HUES48 (cell line): ENCODE data around the gene DCTN3.

Source experiments
- H3K27ac ChIP-seq: one replicate; pipeline ENCODE4 v1.7.0; 2013; ENCODE audit warnings: low read depth, low read length, inconsistent platforms
- H3K27me3 ChIP-seq: 2 replicates; pipeline ENCODE4 v1.6.1; 2013; ENCODE audit warnings: mild to moderate bottlenecking, low read length; ENCODE audit not compliant: control insufficient read depth, insufficient read depth
- H3K36me3 ChIP-seq: 2 replicates; pipeline ENCODE4 v1.6.1; 2013; ENCODE audit warnings: low read length; ENCODE audit not compliant: control insufficient read depth, insufficient read depth
- H3K4me1 ChIP-seq: 2 replicates; pipeline ENCODE4 v1.6.1; 2013; ENCODE audit warnings: mild to moderate bottlenecking, low read length; ENCODE audit not compliant: control insufficient read depth, insufficient read depth
- H3K4me3 ChIP-seq: 2 replicates; pipeline ENCODE4 v1.5.1; 2013; ENCODE audit warnings: mild to moderate bottlenecking, low read depth, low read length
- H3K9ac ChIP-seq: 2 replicates; pipeline ENCODE4 v1.6.1; 2013; ENCODE audit warnings: mild to moderate bottlenecking, low read depth, low read length, moderate library complexity
- H3K9me3 ChIP-seq: 2 replicates; pipeline ENCODE4 v1.6.1; 2013; ENCODE audit warnings: low read length; ENCODE audit not compliant: control insufficient read depth, insufficient read depth

Gene DCTN3

GRCh38 chr9:34570376-34570775, 49.9 kb downstream of the DCTN3 start:
- H3K36me3 ChIP-seq = no peaks in the 10 kb centered on the region
- peaks cover 19% of the 10 kb centered on the region for H3K27me3 ChIP-seq
- peaks cover 25% of the 10 kb centered on the region for H3K4me1 ChIP-seq
- no peak overlapping the region for H3K27ac ChIP-seq
- no peaks in the 10 kb centered on the region for H3K9me3 ChIP-seq
- no peak overlapping the region for H3K9ac ChIP-seq
- no peak overlapping the region for H3K4me3 ChIP-seq

GRCh38 chr9:34568774-34569173, 51.5 kb downstream of the DCTN3 start:
- H3K9me3 ChIP-seq = no peaks in the 10 kb centered on the region
- H3K4me3 ChIP-seq = no peak overlapping the region
- H3K9ac ChIP-seq = no peak overlapping the region
- H3K36me3 ChIP-seq = no peaks in the 10 kb centered on the region
- no peak overlapping the region for H3K27ac ChIP-seq
- peaks cover 12% of the 10 kb centered on the region for H3K27me3 ChIP-seq
- peaks cover 21% of the 10 kb centered on the region for H3K4me1 ChIP-seq

- peaks cover 21% of the 10 kb centered on the region for H3K4me1 ChIP-seq
- no peak overlapping the region for H3K27ac ChIP-seq
- no peak overlapping the region for H3K4me3 ChIP-seq
- no peak overlapping the region for H3K9ac ChIP-seq
- H3K36me3 ChIP-seq = no peaks in the 10 kb centered on the region
- H3K27me3 ChIP-seq = peaks cover 18% of the 10 kb centered on the region
- H3K9me3 ChIP-seq = no peaks in the 10 kb centered on the region
Measured at GRCh38 chr9:34568133-34568532, 52.2 kb downstream of the DCTN3 start.

GRCh38 chr9:34566972-34567371, 53.3 kb downstream of the DCTN3 start:
- peaks cover 21% of the 10 kb centered on the region for H3K4me1 ChIP-seq
- H3K36me3 ChIP-seq = no peaks in the 10 kb centered on the region
- no peaks in the 10 kb centered on the region for H3K9me3 ChIP-seq
- H3K27ac ChIP-seq = no peak overlapping the region
- H3K9ac ChIP-seq = no peak overlapping the region
- H3K27me3 ChIP-seq = peaks cover 23% of the 10 kb centered on the region
- H3K4me3 ChIP-seq = no peak overlapping the region

DNA sequence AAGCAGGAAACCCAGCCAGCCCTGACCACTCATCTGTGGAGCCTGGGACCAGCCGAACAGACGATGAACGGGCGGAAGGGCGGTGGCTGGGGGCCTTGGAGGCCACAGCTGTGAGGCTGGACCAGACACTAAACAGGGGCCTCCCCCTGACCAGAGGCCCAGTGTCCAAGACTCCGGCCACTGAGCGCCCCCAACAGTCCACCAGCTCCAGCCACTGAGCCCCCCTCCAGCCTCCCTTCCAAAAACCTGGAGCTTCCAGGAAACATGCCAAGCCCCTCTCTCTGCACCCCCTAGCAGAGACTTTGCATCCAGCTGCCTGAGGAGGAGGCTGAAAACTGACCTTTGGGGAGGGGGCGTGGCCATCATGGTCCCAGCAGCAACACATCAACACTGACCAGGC, 54.0 kb downstream of the DCTN3 start:
- Histone ChIP-seq H3K9me3 (no peaks in the 10 kb centered on the region), H3K4me3 (no peak overlapping the region), H3K36me3 (no peaks in the 10 kb centered on the region), H3K27me3 (peaks cover 23% of the 10 kb centered on the region), H3K4me1 (peaks cover 21% of the 10 kb centered on the region), H3K9ac (no peak overlapping the region), H3K27ac (no peak overlapping the region)

- Histone ChIP-seq H3K27me3 (peaks cover 22% of the 10 kb centered on the region), H3K9ac (no peak overlapping the region)
Measured at GRCh38 chr9:34565856-34566255, 54.4 kb downstream of the DCTN3 start.

GRCh38 chr9:34564617-34565016, 55.7 kb downstream of the DCTN3 start:
- Histone ChIP-seq H3K27ac (no peak overlapping the region), H3K27me3 (peaks cover 18% of the 10 kb centered on the region), H3K9me3 (no peaks in the 10 kb centered on the region), H3K36me3 (no peaks in the 10 kb centered on the region), H3K4me1 (peaks cover 30% of the 10 kb centered on the region), H3K4me3 (no peak overlapping the region), H3K9ac (no peak overlapping the region)

More at GRCh38 chr9:34565856-34566255, 54.4 kb downstream of the DCTN3 start:
- Histone ChIP-seq H3K27ac (no peak overlapping the region), H3K4me1 (peaks cover 21% of the 10 kb centered on the region), H3K36me3 (no peaks in the 10 kb centered on the region), H3K4me3 (no peak overlapping the region), H3K9me3 (no peaks in the 10 kb centered on the region)
